Endodermal cell (in vitro differentiated cells): ENCODE data around the gene SPRYD3. TPM values are rescaled to one million over a fixed set of nuclear protein-coding genes. Genes with fewer than 3 reads are reported as not detected.

Source experiments
- DNase-seq: peaks from one replicate; pipeline ENCODE4 v3.0.0-alpha.2; 2017
- H3K27ac ChIP-seq: 2 replicates; pipeline ENCODE4 v1.5.1; 2013; ENCODE audit warnings: mild to moderate bottlenecking, low read depth, low read length, moderate library complexity
- H3K27me3 ChIP-seq: 2 replicates; pipeline ENCODE4 v1.6.1; 2013; ENCODE audit warnings: mild to moderate bottlenecking, low read length, moderate library complexity; ENCODE audit not compliant: insufficient read depth, control insufficient read depth, poor library complexity, severe bottlenecking
- H3K36me3 ChIP-seq: 2 replicates; pipeline ENCODE4 v1.7.0; 2013; ENCODE audit warnings: mild to moderate bottlenecking, low read length, moderate library complexity; ENCODE audit not compliant: control insufficient read depth, insufficient read depth
- H3K4me1 ChIP-seq: one replicate; pipeline ENCODE4 v1.7.0; 2013; ENCODE audit warnings: low read length; ENCODE audit not compliant: control insufficient read depth, insufficient read depth
- H3K4me3 ChIP-seq: 2 replicates; pipeline ENCODE4 v1.5.1; 2013; ENCODE audit warnings: mild to moderate bottlenecking, low read length, moderate library complexity
- H3K9ac ChIP-seq: 2 replicates; pipeline ENCODE4 v1.6.1; 2013; ENCODE audit warnings: mild to moderate bottlenecking, low read length, moderate library complexity; ENCODE audit not compliant: poor library complexity, severe bottlenecking; ENCODE audit errors: extremely low read depth
- H3K9me3 ChIP-seq: 2 replicates; pipeline ENCODE4 v1.6.1; 2013; ENCODE audit warnings: mild to moderate bottlenecking, low read length, moderate library complexity; ENCODE audit not compliant: control insufficient read depth
- H3K27ac Mint-ChIP-seq: 2 replicates; pipeline ENCODE4 v1.8.0; 2020; ENCODE audit warnings: mixed read lengths
- H3K27me3 Mint-ChIP-seq: 2 replicates; pipeline ENCODE4 v1.8.0; 2021; ENCODE audit warnings: mild to moderate bottlenecking, mixed read lengths; ENCODE audit not compliant: insufficient read depth
- H3K36me3 Mint-ChIP-seq: 2 replicates; pipeline ENCODE4 v1.8.0; 2020; ENCODE audit warnings: low read depth, mixed read lengths
- H3K4me1 Mint-ChIP-seq: 2 replicates; pipeline ENCODE4 v1.8.0; 2020; ENCODE audit warnings: mixed read lengths
- H3K4me3 Mint-ChIP-seq: 2 replicates; pipeline ENCODE4 v1.8.0; 2020; ENCODE audit warnings: mild to moderate bottlenecking, moderate library complexity, mixed read lengths
- H3K9me3 Mint-ChIP-seq: 2 replicates; pipeline ENCODE4 v1.8.0; 2020; ENCODE audit warnings: mild to moderate bottlenecking, mixed read lengths
- WGBS, 2 experiments: methylation state at CpG; one replicate each; pipeline versions ENCODE4 v1.1.5 to v1.1.7; 2013; ENCODE audit warnings: missing lambda C conversion rate in 2 of 2, mixed read lengths in 1 of 2; ENCODE audit not compliant: insufficient coverage in 1 of 2, insufficient read length in 1 of 2; 5-methylcytosine and 5-hydroxymethylcytosine counted together
- total RNA-seq, 2 donors: library from RNA; stranded (reverse); fragmentation: NEBNext Ultra II Directional in 1 of 2; extraction: Animal tissue kit (Norgen Biotek cat#: 25700) in 1 of 2; gene quantifications; 2 replicates in 1 of 2; 3 replicates in 1 of 2; pipeline ENCODE4 v1.2.1, GENCODE V29; 2021
- TF ChIP-seq, protein P1 (sequence below): fragments of 200-600 bp; sonication (generic); conservative IDR thresholded peaks from 2 replicates; pipeline ENCODE4 v1.5.0; 2021; ENCODE audit warnings: antibody characterized with exemption, mild to moderate bottlenecking

The SPRYD3 gene
- total RNA-seq, 2 donors from 2014 or later, result 13.0 to 18.4 TPM

DNA sequence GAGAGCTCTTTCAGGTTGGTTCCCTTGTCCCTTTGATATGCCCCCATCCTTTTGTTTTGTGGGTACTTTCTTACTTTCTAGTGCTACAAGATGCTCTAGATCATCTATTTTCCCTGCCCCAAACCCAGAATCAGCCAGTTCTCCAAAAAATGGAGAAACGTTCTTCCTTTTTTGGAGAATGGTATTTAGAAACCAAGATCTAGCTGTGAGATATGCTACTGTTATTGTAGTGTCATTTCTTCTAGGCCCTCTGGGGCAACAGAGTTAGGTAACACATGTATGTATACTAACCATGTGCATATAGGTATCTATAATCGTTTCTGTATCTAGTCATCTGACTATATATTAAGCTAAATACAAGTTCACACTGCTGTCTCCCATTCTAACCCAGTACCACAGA lies 11.4 kb upstream of the SPRYD3 start:
- H3K36me3 Mint-ChIP-seq, result no peaks in the 10 kb centered on the region
- Histone ChIP-seq H3K9me3 (no peaks in the 10 kb centered on the region), H3K4me3 (no peak overlapping the region), H3K9ac (no peak overlapping the region), H3K36me3 (no peaks in the 10 kb centered on the region), H3K4me1 (peaks cover 10% of the 10 kb centered on the region), H3K27ac (no peak overlapping the region), H3K27me3 (peaks cover 11% of the 10 kb centered on the region)
- peaks cover 25% of the 10 kb centered on the region for H3K4me1 Mint-ChIP-seq
- no peaks in the 10 kb centered on the region for H3K9me3 Mint-ChIP-seq
- no peak overlapping the region for H3K27ac Mint-ChIP-seq
- WGBS, 2 experiments, result 96 to 100% methylated on average over 1 to 2 of the region's 2 CpGs
- peaks cover 34% of the 10 kb centered on the region for H3K27me3 Mint-ChIP-seq
- H3K4me3 Mint-ChIP-seq, result no peak overlapping the region
- peak; percentile 7 for DNase-seq
- TF ChIP-seq, protein P1, sequence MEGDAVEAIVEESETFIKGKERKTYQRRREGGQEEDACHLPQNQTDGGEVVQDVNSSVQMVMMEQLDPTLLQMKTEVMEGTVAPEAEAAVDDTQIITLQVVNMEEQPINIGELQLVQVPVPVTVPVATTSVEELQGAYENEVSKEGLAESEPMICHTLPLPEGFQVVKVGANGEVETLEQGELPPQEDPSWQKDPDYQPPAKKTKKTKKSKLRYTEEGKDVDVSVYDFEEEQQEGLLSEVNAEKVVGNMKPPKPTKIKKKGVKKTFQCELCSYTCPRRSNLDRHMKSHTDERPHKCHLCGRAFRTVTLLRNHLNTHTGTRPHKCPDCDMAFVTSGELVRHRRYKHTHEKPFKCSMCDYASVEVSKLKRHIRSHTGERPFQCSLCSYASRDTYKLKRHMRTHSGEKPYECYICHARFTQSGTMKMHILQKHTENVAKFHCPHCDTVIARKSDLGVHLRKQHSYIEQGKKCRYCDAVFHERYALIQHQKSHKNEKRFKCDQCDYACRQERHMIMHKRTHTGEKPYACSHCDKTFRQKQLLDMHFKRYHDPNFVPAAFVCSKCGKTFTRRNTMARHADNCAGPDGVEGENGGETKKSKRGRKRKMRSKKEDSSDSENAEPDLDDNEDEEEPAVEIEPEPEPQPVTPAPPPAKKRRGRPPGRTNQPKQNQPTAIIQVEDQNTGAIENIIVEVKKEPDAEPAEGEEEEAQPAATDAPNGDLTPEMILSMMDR, result no peak

DNA sequence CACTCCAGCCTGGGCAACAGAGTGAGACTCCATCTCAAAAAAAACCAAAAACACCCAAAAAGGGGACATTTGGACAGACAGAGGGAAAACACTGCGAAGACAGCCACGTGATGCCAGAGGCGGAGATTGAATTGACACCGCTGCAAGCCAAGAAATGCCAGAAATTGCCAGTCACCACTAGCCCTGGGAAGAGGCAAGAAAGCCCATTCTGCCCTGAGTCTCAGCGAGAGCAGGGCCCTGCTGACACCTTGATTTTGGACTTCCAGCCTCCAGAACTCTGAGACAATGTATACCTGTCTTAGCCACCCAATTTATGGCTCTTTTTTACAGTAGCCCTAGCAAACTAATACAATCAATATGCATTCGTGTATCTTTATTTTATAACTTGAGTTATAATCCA lies 10.9 kb upstream of the SPRYD3 start:
- Mint-ChIP-seq H3K9me3 (no peaks in the 10 kb centered on the region), H3K36me3 (no peaks in the 10 kb centered on the region), H3K27ac (no peak overlapping the region), H3K4me1 (peaks cover 25% of the 10 kb centered on the region), H3K27me3 (peaks cover 30% of the 10 kb centered on the region), H3K4me3 (no peak overlapping the region)
- WGBS, 2 experiments, result 97 to 99% methylated on average over 5 to 6 of the region's 6 CpGs
- DNase-seq, result peak; percentile 44
- H3K4me3 ChIP-seq, result no peak overlapping the region
- no peak overlapping the region for H3K27ac ChIP-seq
- TF ChIP-seq, protein P1, result no peak
- peaks cover 10% of the 10 kb centered on the region for H3K4me1 ChIP-seq
- peaks cover 14% of the 10 kb centered on the region for H3K27me3 ChIP-seq
- no peaks in the 10 kb centered on the region for H3K36me3 ChIP-seq
- no peak overlapping the region for H3K9ac ChIP-seq
- H3K9me3 ChIP-seq, result no peaks in the 10 kb centered on the region

DNA sequence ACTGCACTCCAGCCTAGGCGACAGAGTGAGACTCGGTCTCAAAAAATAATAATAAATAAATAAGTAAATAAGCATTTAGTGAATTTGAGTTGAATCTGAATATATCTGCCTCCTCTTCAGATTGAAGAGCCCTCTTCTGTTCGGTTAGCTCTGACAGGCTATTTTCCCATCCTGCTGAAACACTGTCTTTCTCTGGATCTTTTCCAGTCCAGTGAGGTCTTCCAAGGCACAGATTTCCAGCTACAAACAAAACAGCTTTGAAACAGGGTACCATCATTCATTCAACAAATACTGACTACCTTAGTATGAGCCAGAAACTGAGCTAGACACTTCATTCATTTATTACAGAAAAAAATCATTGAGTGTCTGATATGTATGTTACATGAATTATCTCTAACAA lies 7.2 kb upstream of the SPRYD3 start:
- TF ChIP-seq, protein P1, result no peak
- H3K4me1 ChIP-seq, result peaks cover 2% of the 10 kb centered on the region
- Mint-ChIP-seq H3K36me3 (no peaks in the 10 kb centered on the region), H3K9me3 (peaks cover 4% of the 10 kb centered on the region), H3K27ac (no peak overlapping the region), H3K4me1 (peaks cover 9% of the 10 kb centered on the region), H3K4me3 (no peak overlapping the region), H3K27me3 (peaks cover 50% of the 10 kb centered on the region)
- DNase-seq, result no peak
- no peak overlapping the region for H3K4me3 ChIP-seq
- H3K9me3 ChIP-seq, result peaks cover 5% of the 10 kb centered on the region
- H3K27me3 ChIP-seq, result peaks cover 18% of the 10 kb centered on the region
- no peaks in the 10 kb centered on the region for H3K36me3 ChIP-seq
- no peak overlapping the region for H3K9ac ChIP-seq
- H3K27ac ChIP-seq, result no peak overlapping the region
- WGBS, 2 experiments, result 86 to 98% methylated on average over 1 of the region's 3 CpGs
